CD4-positive, alpha-beta T cell (primary cell): ENCODE measurements around the gene RADIL. TPM values are rescaled to one million over a fixed set of nuclear protein-coding genes. Genes with fewer than 3 reads are reported as not detected.

ENCODE experiments used
- ATAC-seq: fragments of 200-7000 bp; cut with Tn5 transposase; one replicate; pipeline ENCODE4 v1.10.0; 2022; ENCODE audit warnings: mild to moderate bottlenecking; ENCODE audit not compliant: poor library complexity
- CTCF ChIA-PET: fragments of 350-600 bp; sonication (Branson Sonifier 250); formaldehyde crosslinking; loops from one replicate; lab custom pipeline; 2021; ENCODE audit warnings: antibody characterized with exemption, inconsistent platforms; lab: Charles Lee
- POLR2A ChIA-PET: fragments of 350-600 bp; sonication (Branson Sonifier 250); formaldehyde crosslinking; loops from one replicate; lab custom pipeline; 2021; ENCODE audit warnings: antibody characterized with exemption, inconsistent platforms; lab: Charles Lee
- DNase-seq, 14 experiments: peaks; one replicate each; pipeline ENCODE4 v3.0.0-alpha.2; 2013 to 2020; ENCODE audit warnings: mixed read lengths in 2 of 14
- H3K27ac ChIP-seq, 2 donors: one replicate each; pipeline versions ENCODE4 v1.5.1 to v1.7.0; 2013; ENCODE audit warnings: low read length in 2 of 2, low read depth in 1 of 2, mild to moderate bottlenecking in 1 of 2
- H3K27me3 ChIP-seq, 2 experiments: 1 replicate in 1 of 2; 2 replicates in 1 of 2; pipeline versions ENCODE4 v1.6.1 to v1.7.0; 2013; ENCODE audit warnings: low read length in 2 of 2, control low read depth in 1 of 2, mild to moderate bottlenecking in 1 of 2, moderate library complexity in 1 of 2; ENCODE audit not compliant: insufficient read depth in 2 of 2, control insufficient read depth in 1 of 2
- H3K36me3 ChIP-seq: one replicate; pipeline ENCODE4 v1.6.1; 2013; ENCODE audit warnings: low read length, control low read depth; ENCODE audit not compliant: insufficient read depth
- H3K4me1 ChIP-seq: one replicate; pipeline ENCODE4 v1.6.1; 2013; ENCODE audit warnings: low read length, control low read depth; ENCODE audit not compliant: insufficient read depth
- H3K4me3 ChIP-seq: one replicate; pipeline ENCODE4 v1.5.1; 2013; ENCODE audit warnings: mild to moderate bottlenecking, low read length, moderate library complexity
- H3K9me3 ChIP-seq, 2 experiments: 1 replicate in 1 of 2; 2 replicates in 1 of 2; pipeline versions ENCODE4 v1.6.1 to v1.7.0; 2013; ENCODE audit warnings: low read length in 2 of 2, mild to moderate bottlenecking in 2 of 2, control low read depth in 1 of 2, moderate library complexity in 1 of 2; ENCODE audit not compliant: control insufficient read depth in 1 of 2, insufficient read depth in 1 of 2
- H3K27ac Mint-ChIP-seq: one replicate; pipeline ENCODE4 v1.8.0; 2020; ENCODE audit warnings: mixed read lengths
- H3K27me3 Mint-ChIP-seq: one replicate; pipeline ENCODE4 v1.8.0; 2021; ENCODE audit warnings: mixed read lengths
- H3K36me3 Mint-ChIP-seq: one replicate; pipeline ENCODE4 v1.8.0; 2021; ENCODE audit warnings: low read depth, mixed read lengths
- H3K4me1 Mint-ChIP-seq: one replicate; pipeline ENCODE4 v1.8.0; 2021; ENCODE audit warnings: low read depth, mixed read lengths
- H3K4me3 Mint-ChIP-seq: one replicate; pipeline ENCODE4 v1.8.0; 2020; ENCODE audit warnings: mild to moderate bottlenecking, mixed read lengths
- H3K9me3 Mint-ChIP-seq: one replicate; pipeline ENCODE4 v1.8.0; 2020; ENCODE audit warnings: mixed read lengths
- intact Hi-C, 2 experiments: fragments of 100-400 bp; cut with DNase I in 1 of 2; cut with micrococcal nuclease in 1 of 2; formaldehyde crosslinking; loops; one replicate each; pipeline versions ENCODE4 v1.15.1 to v1.9.0; 2023 to 2025; cut with DNase I, micrococcal nuclease
- total RNA-seq, 174 experiments: library from RNA in 2 of 174; stranded (reverse) in 2 of 174; gene quantifications; one replicate each; pipeline ENCODE4 v1.2.3 and lab custom pipeline; 2021 to 2026
- TF ChIP-seq, protein P1 (sequence below): fragments of 200-600 bp; IDR thresholded peaks from one replicate; pipeline ENCODE4 v1.8.0; 2022; ENCODE audit warnings: antibody characterized with exemption, mild to moderate bottlenecking

RADIL gene
- total RNA-seq, 2 experiments from 2014 or later: not detected

DNA sequence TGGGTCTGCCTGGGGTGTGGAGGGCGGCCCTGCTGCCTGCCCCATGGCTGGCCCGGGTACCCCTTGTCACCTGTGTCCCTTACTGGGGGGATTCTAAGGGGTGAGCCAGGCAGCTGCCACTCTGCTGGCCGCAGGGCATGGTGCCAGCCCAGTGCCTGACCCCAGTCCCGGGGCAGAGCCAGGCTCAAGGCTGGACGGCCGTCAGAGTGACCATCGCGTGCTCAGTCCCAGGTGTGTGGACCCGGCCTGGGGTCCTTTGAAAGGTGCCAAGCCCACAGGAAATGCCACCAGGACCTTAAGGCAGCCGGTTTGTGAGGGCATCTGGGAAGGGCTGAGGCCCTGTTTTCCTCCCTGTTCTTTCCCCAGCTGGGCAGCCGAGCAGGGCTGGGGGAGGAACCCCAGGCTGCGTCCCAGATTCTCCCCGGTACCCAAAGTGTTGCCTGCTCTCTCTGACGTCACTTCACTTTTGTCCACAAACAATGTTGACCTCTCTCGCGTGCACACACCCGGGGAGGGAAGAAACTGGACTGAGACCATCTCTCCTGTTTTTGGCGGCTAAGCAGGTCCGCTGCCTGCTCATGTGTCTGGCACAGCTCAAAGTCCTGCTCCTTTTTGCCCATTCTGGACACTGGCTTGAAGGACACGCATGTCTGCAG is 59.3 kb downstream of the RADIL start:
- ATAC-seq: no peak
- Mint-ChIP-seq H3K27ac (no peak overlapping the region), H3K4me1 (no peaks in the 10 kb centered on the region), H3K36me3 (no peaks in the 10 kb centered on the region), H3K27me3 (peaks cover 14% of the 10 kb centered on the region), H3K4me3 (no peak overlapping the region), H3K9me3 (no peaks in the 10 kb centered on the region)
- intact Hi-C loops: no loop called here
- Histone ChIP-seq H3K4me3 (no peak overlapping the region), H3K27me3 (peaks cover 5 to 6% of the 10 kb centered on the region in 2 experiments), H3K4me1 (no peaks in the 10 kb centered on the region), H3K9me3 (peaks cover 0 to 4% of the 10 kb centered on the region in 2 experiments), H3K36me3 (no peaks in the 10 kb centered on the region), H3K27ac (no peak overlapping the region)
- TF ChIP-seq, protein P1, sequence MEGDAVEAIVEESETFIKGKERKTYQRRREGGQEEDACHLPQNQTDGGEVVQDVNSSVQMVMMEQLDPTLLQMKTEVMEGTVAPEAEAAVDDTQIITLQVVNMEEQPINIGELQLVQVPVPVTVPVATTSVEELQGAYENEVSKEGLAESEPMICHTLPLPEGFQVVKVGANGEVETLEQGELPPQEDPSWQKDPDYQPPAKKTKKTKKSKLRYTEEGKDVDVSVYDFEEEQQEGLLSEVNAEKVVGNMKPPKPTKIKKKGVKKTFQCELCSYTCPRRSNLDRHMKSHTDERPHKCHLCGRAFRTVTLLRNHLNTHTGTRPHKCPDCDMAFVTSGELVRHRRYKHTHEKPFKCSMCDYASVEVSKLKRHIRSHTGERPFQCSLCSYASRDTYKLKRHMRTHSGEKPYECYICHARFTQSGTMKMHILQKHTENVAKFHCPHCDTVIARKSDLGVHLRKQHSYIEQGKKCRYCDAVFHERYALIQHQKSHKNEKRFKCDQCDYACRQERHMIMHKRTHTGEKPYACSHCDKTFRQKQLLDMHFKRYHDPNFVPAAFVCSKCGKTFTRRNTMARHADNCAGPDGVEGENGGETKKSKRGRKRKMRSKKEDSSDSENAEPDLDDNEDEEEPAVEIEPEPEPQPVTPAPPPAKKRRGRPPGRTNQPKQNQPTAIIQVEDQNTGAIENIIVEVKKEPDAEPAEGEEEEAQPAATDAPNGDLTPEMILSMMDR: no peak
- ChIA-PET CTCF (no interaction called here), POLR2A (no interaction called here)
- DNase-seq: no peak

DNA sequence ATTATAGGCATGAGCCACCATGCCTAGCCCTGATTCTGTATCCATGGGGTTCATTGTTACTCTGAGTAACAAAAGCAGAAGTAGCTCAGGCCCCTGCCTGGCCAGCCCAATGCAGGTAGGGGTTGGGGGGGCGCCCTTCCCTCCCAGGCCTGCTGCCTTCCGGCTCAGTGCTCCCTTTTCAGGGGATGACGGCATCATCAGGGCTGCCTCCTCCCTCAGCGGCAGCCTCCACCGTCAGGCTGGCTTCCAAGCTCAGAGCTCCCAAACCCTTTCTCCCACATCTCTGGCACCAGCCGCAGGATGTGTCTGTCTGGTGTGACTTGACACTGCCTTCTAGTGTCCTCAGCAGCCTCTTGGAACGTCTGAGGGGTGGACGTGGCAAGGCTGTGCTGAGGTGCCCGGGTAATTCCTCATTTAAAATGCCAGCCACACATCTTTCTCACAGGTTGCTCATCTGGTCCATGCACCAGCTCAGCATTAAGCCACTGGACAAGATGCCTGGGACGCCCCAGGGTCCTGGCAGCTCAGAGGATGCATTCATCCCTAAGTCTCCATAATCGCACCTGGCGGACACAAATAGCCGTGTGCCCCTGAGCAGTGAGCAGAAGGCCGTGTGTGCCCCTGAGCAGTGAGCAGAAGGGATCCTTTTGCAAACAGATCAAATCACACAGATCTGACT is 59.9 kb downstream of the RADIL start:
- CTCF ChIA-PET: no interaction called here
- Mint-ChIP-seq H3K36me3 (no peaks in the 10 kb centered on the region), H3K4me3 (no peak overlapping the region), H3K9me3 (no peaks in the 10 kb centered on the region), H3K27ac (no peak overlapping the region), H3K27me3 (peaks cover 14% of the 10 kb centered on the region), H3K4me1 (no peaks in the 10 kb centered on the region)
- Histone ChIP-seq H3K27ac (no peak overlapping the region), H3K9me3 (peaks cover 0 to 4% of the 10 kb centered on the region in 2 experiments), H3K36me3 (no peaks in the 10 kb centered on the region), H3K4me1 (no peaks in the 10 kb centered on the region), H3K27me3 (peaks cover 5 to 6% of the 10 kb centered on the region in 2 experiments), H3K4me3 (no peak overlapping the region)
- ATAC-seq (no peak), DNase-seq (no peak)
- TF ChIP-seq, protein P1: no peak
- intact Hi-C loops: no loop called here
- POLR2A ChIA-PET: no interaction called here

DNA sequence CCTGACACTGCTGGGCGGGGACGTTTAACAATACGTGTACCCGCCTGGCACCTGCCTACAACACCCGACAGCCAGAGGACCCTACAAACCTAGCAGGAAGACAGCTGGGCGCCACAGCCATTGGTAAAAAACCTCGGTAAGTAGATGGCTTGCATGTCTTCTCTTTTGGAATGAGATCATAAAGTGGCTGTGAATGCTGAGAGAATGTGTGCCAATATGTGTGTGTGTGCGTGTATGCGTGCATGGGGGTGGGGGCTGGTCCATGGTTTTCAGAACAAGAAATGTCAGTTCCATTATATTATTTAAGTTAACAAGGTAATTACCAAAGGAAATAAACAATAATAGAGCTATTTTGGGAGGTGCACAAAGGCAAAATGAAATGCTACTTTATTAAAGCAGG is 60.8 kb downstream of the RADIL start:
- peaks cover 5 to 8% of the 10 kb centered on the region in 2 experiments for H3K27me3 ChIP-seq
- H3K4me1 ChIP-seq: no peaks in the 10 kb centered on the region
- intact Hi-C loops: no loop called here
- peaks cover 15% of the 10 kb centered on the region for H3K27me3 Mint-ChIP-seq
- H3K36me3 ChIP-seq: no peaks in the 10 kb centered on the region
- no peak for DNase-seq
- H3K27ac Mint-ChIP-seq: no peak overlapping the region
- no peak overlapping the region for H3K27ac ChIP-seq
- no peak for ATAC-seq
- no peak overlapping the region for H3K4me3 Mint-ChIP-seq
- no peaks in the 10 kb centered on the region for H3K4me1 Mint-ChIP-seq
- H3K36me3 Mint-ChIP-seq: no peaks in the 10 kb centered on the region
- POLR2A ChIA-PET: no interaction called here
- TF ChIP-seq, protein P1: no peak
- H3K4me3 ChIP-seq: no peak overlapping the region
- H3K9me3 Mint-ChIP-seq: no peaks in the 10 kb centered on the region
- peaks cover 0 to 4% of the 10 kb centered on the region in 2 experiments for H3K9me3 ChIP-seq
- CTCF ChIA-PET: no interaction called here
